Sigmoid colon (tissue), 7 donors: ENCODE results near the gene FBXO42. TPM values are rescaled to one million over a fixed set of nuclear protein-coding genes. Genes with fewer than 3 reads are reported as not detected.

Experiments
- DNase-seq: peaks from one replicate; pipeline ENCODE4 v3.0.0-alpha.2; 2019
- H3K27ac ChIP-seq, 4 donors: fragments of 200-600 bp; sonication (generic); one replicate each; pipeline ENCODE4 v1.5.1; 2016 to 2019; ENCODE audit warnings: mild to moderate bottlenecking in 1 of 4
- H3K27me3 ChIP-seq, 3 donors: fragments of 200-600 bp; sonication (generic); one replicate each; pipeline ENCODE4 v1.5.1; 2019; ENCODE audit warnings: mild to moderate bottlenecking in 1 of 3
- H3K36me3 ChIP-seq, 4 donors: fragments of 200-600 bp; sonication (generic); one replicate each; pipeline ENCODE4 v1.5.1; 2016 to 2019
- H3K4me1 ChIP-seq, 4 donors: fragments of 200-600 bp; sonication (generic); one replicate each; pipeline ENCODE4 v1.5.1; 2017 to 2019
- H3K4me3 ChIP-seq, 4 donors: fragments of 200-600 bp; sonication (generic); one replicate each; pipeline ENCODE4 v1.5.1; 2017 to 2019; ENCODE audit warnings: mild to moderate bottlenecking in 2 of 4, moderate library complexity in 1 of 4
- H3K9me3 ChIP-seq, 4 donors: fragments of 200-600 bp in 3 of 4; sonication (generic) in 3 of 4; one replicate each; pipeline versions ENCODE4 v1.5.1 to v1.6.1; 2013 to 2019
- EP300 ChIP-seq, 4 donors: sonication (generic); formaldehyde crosslinking; IDR thresholded peaks; one replicate each; pipeline ENCODE4 v1.6.1; 2017; ENCODE audit warnings: antibody characterized with exemption in 4 of 4
- POLR2A ChIP-seq, 2 donors: fragments of 450-650 bp; IDR thresholded peaks; one replicate each; pipeline ENCODE4 v1.6.1; 2016; ENCODE audit warnings: antibody characterized with exemption in 2 of 2, mild to moderate bottlenecking in 2 of 2, moderate library complexity in 2 of 2
- POLR2AphosphoS5 ChIP-seq, 4 donors: sonication (generic); formaldehyde crosslinking; IDR thresholded peaks; one replicate each; pipeline ENCODE4 v1.6.1; 2017; ENCODE audit warnings: antibody characterized with exemption in 4 of 4
- WGBS, 2 donors: extraction: QIAGEN DNeasy Blood & Tissue Kit; methylation state at CpG; one replicate each; pipeline ENCODE4 v1.1.7; 2013; 5-methylcytosine and 5-hydroxymethylcytosine counted together
- intact Hi-C: fragments of 100-400 bp; cut with DNase I; formaldehyde crosslinking; loops from one replicate; pipeline ENCODE4 v1.15.1; 2023
- polyA plus RNA-seq, 3 donors: library from polyadenylated mRNA; stranded (reverse); fragments of 200-250 nt; gene quantifications; one replicate each; pipeline ENCODE4 v1.2.3, GENCODE V29; 2013
- total RNA-seq, 4 donors: library from RNA; depleted of rRNA; stranded (reverse); fragments of >200 nt; gene quantifications; one replicate each; pipeline ENCODE4 v1.1.0, GENCODE V29; 2016
- TF ChIP-seq, protein P1 (sequence below), 4 experiments: fragments of 450-650 bp in 3 of 4; fragments of 200-600 bp in 1 of 4; IDR thresholded peaks; one replicate each; pipeline ENCODE4 v1.5.1; 2016 to 2019; ENCODE audit warnings: antibody characterized with exemption in 4 of 4, mild to moderate bottlenecking in 3 of 4, moderate library complexity in 2 of 4
- donor health status: healthy with polysubstance abuse.
- donor health status: Bipolar disorder and iron deficiency.
- donor health status: healthy.

Gene FBXO42
- total and polyA plus RNA-seq, 7 donors: 8.8 to 29.6 (median 16.6) TPM

GRCh38 chr1:16276302-16277030 lies 75.8 kb downstream of the FBXO42 start:
- TF ChIP-seq EP300 (IDR thresholded peaks at IDR 0.05): no peak
- no peak for TF ChIP-seq POLR2A (IDR thresholded peaks at IDR 0.05)
- TF ChIP-seq, protein P1, sequence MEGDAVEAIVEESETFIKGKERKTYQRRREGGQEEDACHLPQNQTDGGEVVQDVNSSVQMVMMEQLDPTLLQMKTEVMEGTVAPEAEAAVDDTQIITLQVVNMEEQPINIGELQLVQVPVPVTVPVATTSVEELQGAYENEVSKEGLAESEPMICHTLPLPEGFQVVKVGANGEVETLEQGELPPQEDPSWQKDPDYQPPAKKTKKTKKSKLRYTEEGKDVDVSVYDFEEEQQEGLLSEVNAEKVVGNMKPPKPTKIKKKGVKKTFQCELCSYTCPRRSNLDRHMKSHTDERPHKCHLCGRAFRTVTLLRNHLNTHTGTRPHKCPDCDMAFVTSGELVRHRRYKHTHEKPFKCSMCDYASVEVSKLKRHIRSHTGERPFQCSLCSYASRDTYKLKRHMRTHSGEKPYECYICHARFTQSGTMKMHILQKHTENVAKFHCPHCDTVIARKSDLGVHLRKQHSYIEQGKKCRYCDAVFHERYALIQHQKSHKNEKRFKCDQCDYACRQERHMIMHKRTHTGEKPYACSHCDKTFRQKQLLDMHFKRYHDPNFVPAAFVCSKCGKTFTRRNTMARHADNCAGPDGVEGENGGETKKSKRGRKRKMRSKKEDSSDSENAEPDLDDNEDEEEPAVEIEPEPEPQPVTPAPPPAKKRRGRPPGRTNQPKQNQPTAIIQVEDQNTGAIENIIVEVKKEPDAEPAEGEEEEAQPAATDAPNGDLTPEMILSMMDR (IDR thresholded peaks at IDR 0.05): no peak
- no peak for TF ChIP-seq POLR2AphosphoS5 (IDR thresholded peaks at IDR 0.05)
- intact Hi-C loops: no loop called here
- Histone ChIP-seq H3K9me3 (no peaks in the 10 kb centered on the region), H3K36me3 (no peaks in the 10 kb centered on the region), H3K4me1 (peaks cover 0 to 5% (median 0%) of the 10 kb centered on the region in 4 donors), H3K27me3 (no peaks in the 10 kb centered on the region), H3K4me3 (no peak overlapping the region), H3K27ac (no peak overlapping the region)
- 68 to 88% methylated on average over 6 of the region's 6 CpGs for WGBS, 2 donors
- DNase-seq: no peak

GRCh38 chr1:16275591-16275990 lies 76.7 kb downstream of the FBXO42 start:
- intact Hi-C loops: no loop called here
- no peak for DNase-seq
- Histone ChIP-seq H3K9me3 (no peaks in the 10 kb centered on the region), H3K27me3 (no peaks in the 10 kb centered on the region), H3K36me3 (no peaks in the 10 kb centered on the region), H3K4me3 (no peak overlapping the region), H3K27ac (no peak overlapping the region), H3K4me1 (peaks cover 0 to 5% (median 0%) of the 10 kb centered on the region in 4 donors)
- TF ChIP-seq, protein P1 (IDR thresholded peaks at IDR 0.05): no peak
- TF ChIP-seq EP300 (IDR thresholded peaks at IDR 0.05) (no peak), POLR2AphosphoS5 (IDR thresholded peaks at IDR 0.05) (no peak), POLR2A (IDR thresholded peaks at IDR 0.05) (no peak)
- 90 to 93% methylated on average over 7 of the region's 7 CpGs for WGBS, 2 donors

GRCh38 chr1:16267690-16268180 lies 84.5 kb downstream of the FBXO42 start:
- H3K4me1 ChIP-seq: peaks cover 0 to 4% (median 0%) of the 10 kb centered on the region in 4 donors
- intact Hi-C loops: no loop called here

DNA sequence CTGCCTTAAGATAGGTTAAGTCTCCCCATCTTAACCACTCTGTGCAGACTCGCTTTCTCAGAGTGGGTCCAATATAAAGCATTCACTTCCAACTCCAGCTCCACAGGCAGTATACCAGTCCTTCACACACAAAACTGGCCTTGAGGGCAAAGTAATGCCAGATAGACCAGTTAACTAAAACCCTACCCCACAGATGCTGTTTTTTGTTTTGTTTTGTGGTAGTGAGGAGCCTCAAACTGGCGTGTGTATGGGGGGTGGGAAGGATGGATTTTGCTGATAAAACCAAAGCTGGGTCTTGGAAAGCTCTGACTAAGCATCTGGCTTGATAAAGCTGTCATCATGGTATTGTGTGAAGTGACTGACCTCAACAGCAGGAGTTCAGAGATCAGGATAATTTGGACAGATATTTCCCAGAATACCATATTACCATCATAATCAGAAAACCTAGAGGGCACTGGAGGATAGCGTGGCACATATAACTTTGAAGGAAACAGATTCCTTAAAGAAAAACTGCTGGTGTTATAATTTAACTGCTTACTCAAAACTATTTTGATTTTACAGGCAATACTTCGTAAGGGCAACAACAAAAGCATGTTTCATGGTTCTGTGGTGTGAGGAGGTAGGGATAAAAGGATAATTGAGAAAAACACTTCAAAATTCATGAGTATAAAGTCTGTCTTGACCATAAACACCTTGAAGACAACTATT lies 85.7 kb downstream of the FBXO42 start:
- no peaks in the 10 kb centered on the region for H3K36me3 ChIP-seq
- H3K27ac ChIP-seq: no peak overlapping the region
- H3K9me3 ChIP-seq: no peaks in the 10 kb centered on the region
- no peaks in the 10 kb centered on the region for H3K27me3 ChIP-seq
- 90 to 92% methylated on average over 4 of the region's 4 CpGs for WGBS, 2 donors
- no peak overlapping the region for H3K4me3 ChIP-seq
- no peak for TF ChIP-seq POLR2A (IDR thresholded peaks at IDR 0.05)
- TF ChIP-seq EP300 (IDR thresholded peaks at IDR 0.05): no peak
- TF ChIP-seq POLR2AphosphoS5 (IDR thresholded peaks at IDR 0.05): no peak
- TF ChIP-seq, protein P1 (IDR thresholded peaks at IDR 0.05): no peak
- H3K4me1 ChIP-seq: peaks cover 0 to 4% (median under 1%) of the 10 kb centered on the region in 4 donors
- no peak for DNase-seq
- intact Hi-C loops: no loop called here

More at GRCh38 chr1:16267690-16268180, 84.5 kb downstream of the FBXO42 start:
- H3K36me3 ChIP-seq: no peaks in the 10 kb centered on the region
- no peaks in the 10 kb centered on the region for H3K27me3 ChIP-seq
- H3K9me3 ChIP-seq: no peaks in the 10 kb centered on the region
- H3K4me3 ChIP-seq: no peak overlapping the region
- H3K27ac ChIP-seq: no peak overlapping the region
- TF ChIP-seq EP300 (IDR thresholded peaks at IDR 0.05) (no peak), POLR2AphosphoS5 (IDR thresholded peaks at IDR 0.05) (no peak), POLR2A (IDR thresholded peaks at IDR 0.05) (no peak)
- TF ChIP-seq, protein P1 (IDR thresholded peaks at IDR 0.05): no peak
- DNase-seq: no peak
